ENCODE measurements around the gene IWS1.

Gene IWS1

DNA sequence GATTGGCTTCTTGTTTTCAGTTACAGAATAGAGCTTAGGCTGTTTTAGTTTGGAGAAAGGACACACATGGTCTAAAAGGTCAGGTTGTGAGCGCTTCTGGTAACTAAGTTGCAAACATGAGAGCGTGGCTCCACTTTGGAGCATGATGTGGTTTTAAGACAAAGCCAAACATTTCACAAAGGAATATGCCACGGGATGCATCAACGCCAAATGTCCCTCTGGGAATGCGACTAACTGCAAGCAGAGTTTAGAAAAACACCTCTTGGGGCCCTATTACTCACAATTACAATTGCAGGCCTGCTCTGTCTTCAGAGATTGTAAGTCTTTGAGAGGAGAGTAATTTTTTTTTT is 34.6 kb upstream of the IWS1 start:
- H3K9me3 ChIP-seq (replicated peaks; ENCODE audit: insufficient read depth, low read length), result no peaks in the 10 kb centered on the region
- no peak overlapping the region for H3K4me2 ChIP-seq (ENCODE audit: low read depth, low read length)
- H3K9me2 ChIP-seq (replicated peaks; ENCODE audit: insufficient read depth, low read length), result no peaks in the 10 kb centered on the region
- H3K27ac ChIP-seq (ENCODE audit: low read length), result no peak overlapping the region
- H4K20me1 ChIP-seq (ENCODE audit: insufficient read depth, low read length), result peaks cover 12% of the 10 kb centered on the region; the same call in 1 of the 2 replicates
- no peak overlapping the region for H3K4me3 ChIP-seq (ENCODE audit: low read length)
- TF ChIP-seq, protein P1, sequence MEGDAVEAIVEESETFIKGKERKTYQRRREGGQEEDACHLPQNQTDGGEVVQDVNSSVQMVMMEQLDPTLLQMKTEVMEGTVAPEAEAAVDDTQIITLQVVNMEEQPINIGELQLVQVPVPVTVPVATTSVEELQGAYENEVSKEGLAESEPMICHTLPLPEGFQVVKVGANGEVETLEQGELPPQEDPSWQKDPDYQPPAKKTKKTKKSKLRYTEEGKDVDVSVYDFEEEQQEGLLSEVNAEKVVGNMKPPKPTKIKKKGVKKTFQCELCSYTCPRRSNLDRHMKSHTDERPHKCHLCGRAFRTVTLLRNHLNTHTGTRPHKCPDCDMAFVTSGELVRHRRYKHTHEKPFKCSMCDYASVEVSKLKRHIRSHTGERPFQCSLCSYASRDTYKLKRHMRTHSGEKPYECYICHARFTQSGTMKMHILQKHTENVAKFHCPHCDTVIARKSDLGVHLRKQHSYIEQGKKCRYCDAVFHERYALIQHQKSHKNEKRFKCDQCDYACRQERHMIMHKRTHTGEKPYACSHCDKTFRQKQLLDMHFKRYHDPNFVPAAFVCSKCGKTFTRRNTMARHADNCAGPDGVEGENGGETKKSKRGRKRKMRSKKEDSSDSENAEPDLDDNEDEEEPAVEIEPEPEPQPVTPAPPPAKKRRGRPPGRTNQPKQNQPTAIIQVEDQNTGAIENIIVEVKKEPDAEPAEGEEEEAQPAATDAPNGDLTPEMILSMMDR (IDR thresholded peaks at IDR 0.05; ENCODE audit: low read length), result no peak
- TF ChIP-seq EZH2phosphoT487 (IDR thresholded peaks at IDR 0.05; ENCODE audit: low read length), result no peak
- no peak for TF ChIP-seq EZH2 (optimal IDR thresholded peaks at IDR 0.05; ENCODE audit: low read depth, low read length)
- peaks cover 22% of the 10 kb centered on the region for H3K4me1 ChIP-seq (ENCODE audit: low read length)
- no peak for DNase-seq
- peaks cover 16% of the 10 kb centered on the region for H3F3A ChIP-seq (ENCODE audit: insufficient read depth, low read length)
- no peaks in the 10 kb centered on the region for H3K79me2 ChIP-seq (ENCODE audit: low read length)
- no peak overlapping the region for H3K9ac ChIP-seq (ENCODE audit: low read length)
- H2AFZ ChIP-seq (ENCODE audit: low read length), result no peak overlapping the region
- peaks cover 57% of the 10 kb centered on the region for H3K27me3 ChIP-seq (replicated peaks; ENCODE audit: insufficient read depth, low read length)
- H3K36me3 ChIP-seq (replicated peaks; ENCODE audit: insufficient read depth, low read length), result no peaks in the 10 kb centered on the region

DNA sequence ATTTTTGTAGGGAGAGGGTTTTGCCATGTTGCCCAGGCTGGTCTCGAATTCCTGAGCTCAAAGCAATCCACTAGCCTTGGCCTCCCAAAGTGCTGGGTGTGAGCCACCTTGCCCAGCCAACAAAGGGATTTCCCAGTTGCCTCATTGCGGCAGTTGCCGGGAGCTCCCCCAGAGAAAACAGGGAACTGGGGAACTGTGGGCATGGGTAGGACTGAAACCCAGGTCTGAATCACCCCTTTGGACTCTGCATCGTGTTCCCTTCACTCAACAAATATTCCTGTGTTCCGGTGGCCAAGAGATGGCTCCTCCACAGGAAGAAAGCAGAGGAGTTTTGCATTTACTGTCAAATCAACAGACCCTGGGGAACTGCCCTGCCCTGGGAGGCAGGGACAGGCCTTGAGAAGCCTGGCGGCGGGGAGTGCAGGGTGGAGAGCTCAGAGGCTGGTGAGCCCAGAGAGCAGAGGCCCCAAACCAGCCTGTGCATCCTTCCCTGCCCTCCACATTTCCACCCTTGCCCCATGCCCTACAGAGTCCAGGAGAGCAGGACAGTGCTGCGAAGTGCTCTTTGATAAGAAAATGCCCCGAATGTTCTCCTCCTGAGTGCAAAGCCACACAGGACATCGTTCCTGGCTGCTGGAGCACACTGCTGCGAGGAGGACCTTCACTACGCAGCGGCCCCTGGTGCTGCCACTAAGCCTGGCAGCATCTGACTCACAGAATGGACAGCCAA is 34.1 kb upstream of the IWS1 start:
- Histone ChIP-seq H3K9me2 (replicated peaks; ENCODE audit: insufficient read depth, low read length) (no peaks in the 10 kb centered on the region), H3K4me1 (ENCODE audit: low read length) (peaks cover 22% of the 10 kb centered on the region), H3K4me3 (ENCODE audit: low read length) (no peak overlapping the region), H3K36me3 (replicated peaks; ENCODE audit: insufficient read depth, low read length) (no peaks in the 10 kb centered on the region), H4K20me1 (ENCODE audit: insufficient read depth, low read length) (peaks cover 12% of the 10 kb centered on the region; the same call in 1 of the 2 replicates), H3K4me2 (ENCODE audit: low read depth, low read length) (no peak overlapping the region), H3K9me3 (replicated peaks; ENCODE audit: insufficient read depth, low read length) (no peaks in the 10 kb centered on the region), H3K27me3 (replicated peaks; ENCODE audit: insufficient read depth, low read length) (peaks cover 51% of the 10 kb centered on the region), H3F3A (ENCODE audit: insufficient read depth, low read length) (peaks cover 16% of the 10 kb centered on the region), H3K27ac (ENCODE audit: low read length) (no peak overlapping the region), H2AFZ (ENCODE audit: low read length) (no peak overlapping the region), H3K79me2 (ENCODE audit: low read length) (no peaks in the 10 kb centered on the region), H3K9ac (ENCODE audit: low read length) (no peak overlapping the region)
- TF ChIP-seq EZH2 (optimal IDR thresholded peaks at IDR 0.05; ENCODE audit: low read depth, low read length), result no peak
- TF ChIP-seq, protein P1 (IDR thresholded peaks at IDR 0.05; ENCODE audit: low read length), result no peak
- TF ChIP-seq EZH2phosphoT487 (IDR thresholded peaks at IDR 0.05; ENCODE audit: low read length), result no peak
- DNase-seq, result no peak

GRCh38 chr2:127559454-127559853 is 33.2 kb upstream of the IWS1 start:
- H3K27me3 ChIP-seq (replicated peaks; ENCODE audit: insufficient read depth, low read length), result peaks cover 42% of the 10 kb centered on the region
- no peaks in the 10 kb centered on the region for H3K9me2 ChIP-seq (replicated peaks; ENCODE audit: insufficient read depth, low read length)
- no peak overlapping the region for H3K27ac ChIP-seq (ENCODE audit: low read length)
- H3F3A ChIP-seq (ENCODE audit: insufficient read depth, low read length), result peaks cover 15% of the 10 kb centered on the region
- no peaks in the 10 kb centered on the region for H3K9me3 ChIP-seq (replicated peaks; ENCODE audit: insufficient read depth, low read length)
- no peak overlapping the region for H3K4me2 ChIP-seq (ENCODE audit: low read depth, low read length)
- no peak for DNase-seq
- H3K4me3 ChIP-seq (ENCODE audit: low read length), result no peak overlapping the region
- H2AFZ ChIP-seq (ENCODE audit: low read length), result no peak overlapping the region
- H3K9ac ChIP-seq (ENCODE audit: low read length), result no peak overlapping the region
- H4K20me1 ChIP-seq (ENCODE audit: insufficient read depth, low read length), result peaks cover 9% of the 10 kb centered on the region; the same call in 1 of the 2 replicates
- no peaks in the 10 kb centered on the region for H3K79me2 ChIP-seq (ENCODE audit: low read length)
- H3K36me3 ChIP-seq (replicated peaks; ENCODE audit: insufficient read depth, low read length), result no peaks in the 10 kb centered on the region
- peaks cover 15% of the 10 kb centered on the region for H3K4me1 ChIP-seq (ENCODE audit: low read length)
- TF ChIP-seq EZH2 (optimal IDR thresholded peaks at IDR 0.05; ENCODE audit: low read depth, low read length) (no peak), EZH2phosphoT487 (IDR thresholded peaks at IDR 0.05; ENCODE audit: low read length) (no peak)

- no peaks in the 10 kb centered on the region for H3K36me3 ChIP-seq (replicated peaks; ENCODE audit: insufficient read depth, low read length)
- H4K20me1 ChIP-seq (ENCODE audit: insufficient read depth, low read length), result peaks cover 5% of the 10 kb centered on the region; the same call in 1 of the 2 replicates
- peaks cover 10% of the 10 kb centered on the region for H3F3A ChIP-seq (ENCODE audit: insufficient read depth, low read length)
- no peaks in the 10 kb centered on the region for H3K9me2 ChIP-seq (replicated peaks; ENCODE audit: insufficient read depth, low read length)
- peaks cover 10% of the 10 kb centered on the region for H3K4me1 ChIP-seq (ENCODE audit: low read length)
- H3K9me3 ChIP-seq (replicated peaks; ENCODE audit: insufficient read depth, low read length), result no peaks in the 10 kb centered on the region
- TF ChIP-seq EZH2 (optimal IDR thresholded peaks at IDR 0.05; ENCODE audit: low read depth, low read length) (no peak), EZH2phosphoT487 (IDR thresholded peaks at IDR 0.05; ENCODE audit: low read length) (no peak)
- TF ChIP-seq, protein P1 (IDR thresholded peaks at IDR 0.05; ENCODE audit: low read length), result no peak
- H3K4me3 ChIP-seq (ENCODE audit: low read length), result no peak overlapping the region
- no peak overlapping the region for H3K9ac ChIP-seq (ENCODE audit: low read length)
- H3K4me2 ChIP-seq (ENCODE audit: low read depth, low read length), result no peak overlapping the region
- DNase-seq, result no peak
- no peak overlapping the region for H3K27ac ChIP-seq (ENCODE audit: low read length)
- no peak overlapping the region for H2AFZ ChIP-seq (ENCODE audit: low read length)
- H3K79me2 ChIP-seq (ENCODE audit: low read length), result no peaks in the 10 kb centered on the region
- peaks cover 40% of the 10 kb centered on the region for H3K27me3 ChIP-seq (replicated peaks; ENCODE audit: insufficient read depth, low read length)
Observed at GRCh38 chr2:127558911-127559310, 32.6 kb upstream of the IWS1 start.
